HG03558 (cell line): ENCODE measurements around the gene CASKIN1.
"Not testable (repeated sequence)": the region's sequence is repeated elsewhere in the genome, so short reads cannot be mapped to it uniquely, and the experiment has no call there.

Source experiments
- ATAC-seq: cut with Tn5 transposase; IDR thresholded peaks from one replicate; pipeline ENCODE4 v1.9.1; 2021; ENCODE audit warnings: moderate number of reproducible peaks; ENCODE audit not compliant: unreplicated experiment; ENCODE audit errors: extremely low read depth

CASKIN1 gene

DNA sequence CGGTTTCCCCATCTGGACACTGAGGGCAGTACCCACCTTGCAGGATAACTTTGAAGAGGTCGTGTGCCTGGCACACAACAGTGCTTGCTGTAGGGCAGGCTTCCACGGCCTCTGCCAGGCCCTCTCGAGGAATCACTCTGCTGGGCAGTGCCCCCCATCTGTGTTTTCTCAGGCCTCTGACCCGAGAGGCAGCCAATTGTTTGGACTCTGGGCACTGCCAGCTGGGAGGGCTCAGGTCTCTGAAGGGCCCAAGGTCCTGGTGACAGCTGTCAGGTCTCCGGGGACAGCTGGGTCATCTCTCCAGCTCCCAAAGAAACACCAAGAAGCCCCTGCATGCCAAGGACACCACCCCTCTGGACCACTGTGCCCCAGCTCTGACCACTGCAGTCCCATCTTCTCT, 49.0 kb downstream of the CASKIN1 start:
- ATAC-seq: no peak

DNA sequence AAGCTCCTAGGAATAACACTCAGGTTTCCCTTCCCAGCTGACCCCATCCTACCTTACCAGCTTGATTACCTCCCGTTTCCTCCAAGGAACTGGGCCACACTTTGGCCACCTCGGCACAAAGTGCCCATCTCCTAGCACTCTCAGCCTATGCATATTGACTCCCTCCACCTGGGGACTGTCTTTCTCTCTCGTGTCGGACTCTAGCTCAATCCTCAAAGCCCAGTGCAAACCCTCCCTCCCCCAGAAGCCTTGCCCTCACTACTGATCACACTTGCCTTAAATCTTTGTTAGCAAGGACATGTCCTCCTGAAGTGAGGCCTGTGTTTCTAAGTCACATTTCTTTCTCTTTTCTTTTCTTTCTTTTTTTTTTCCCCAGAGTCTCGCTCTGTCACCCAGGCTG, 50.6 kb downstream of the CASKIN1 start:
- no peak for ATAC-seq

GRCh38 chr16:2143878-2144485, 52.4 kb downstream of the CASKIN1 start:
- no peak for ATAC-seq

DNA sequence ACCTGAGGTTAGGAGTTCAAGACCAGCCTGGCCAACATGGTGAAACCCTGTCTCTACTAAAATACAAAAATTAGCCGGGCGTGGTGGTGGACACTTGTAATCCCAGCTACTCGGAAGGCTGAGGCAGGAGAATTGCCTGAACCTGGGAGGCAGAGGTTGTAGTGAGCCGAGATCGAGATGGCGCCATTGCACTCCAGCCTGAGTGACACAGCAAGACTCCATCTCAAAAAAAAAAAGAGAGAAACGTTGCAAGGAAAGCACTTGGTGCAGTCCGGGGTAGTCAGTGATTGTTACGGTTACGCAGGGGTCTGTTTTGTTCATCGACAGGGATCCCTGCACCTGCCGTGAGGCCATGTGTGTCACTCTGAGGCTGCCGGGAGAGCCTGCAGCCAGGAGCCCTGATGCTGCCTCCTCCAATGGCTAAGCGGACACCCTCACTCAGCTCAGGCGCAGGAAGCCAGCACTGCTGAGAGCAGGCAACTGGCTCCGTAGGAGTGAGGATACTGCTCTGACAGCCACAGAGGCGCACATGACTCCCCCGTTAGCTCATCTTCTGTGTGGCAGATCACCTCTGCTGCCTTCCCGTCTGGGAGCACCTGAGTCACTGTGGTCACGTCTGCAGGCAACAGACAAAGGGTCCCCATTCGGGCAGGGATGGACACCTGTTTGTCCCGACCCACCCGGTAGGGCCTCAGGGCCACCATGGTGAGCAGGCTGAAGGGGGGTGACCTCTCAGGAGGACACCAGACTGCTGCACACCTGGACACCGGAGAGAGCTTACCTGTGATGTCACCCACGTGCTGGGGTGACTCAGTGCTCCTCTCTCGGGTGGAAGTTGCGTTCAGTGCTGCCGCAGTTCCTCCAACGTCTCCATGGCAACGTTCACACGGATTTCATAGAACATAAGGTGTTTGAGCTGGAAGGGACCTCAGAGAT, 53.2 kb downstream of the CASKIN1 start:
- no peak for ATAC-seq

- not testable (repeated sequence) for ATAC-seq
These were observed 60.5 kb downstream of the CASKIN1 start, which contains the start of gene PKD1 for GRCh38 chr16:2135770-2136490. TSS of gene PKD1 (minus strand) at chr16:2135898. CDS start at chr16:2135689, 209 bp downstream.

DNA sequence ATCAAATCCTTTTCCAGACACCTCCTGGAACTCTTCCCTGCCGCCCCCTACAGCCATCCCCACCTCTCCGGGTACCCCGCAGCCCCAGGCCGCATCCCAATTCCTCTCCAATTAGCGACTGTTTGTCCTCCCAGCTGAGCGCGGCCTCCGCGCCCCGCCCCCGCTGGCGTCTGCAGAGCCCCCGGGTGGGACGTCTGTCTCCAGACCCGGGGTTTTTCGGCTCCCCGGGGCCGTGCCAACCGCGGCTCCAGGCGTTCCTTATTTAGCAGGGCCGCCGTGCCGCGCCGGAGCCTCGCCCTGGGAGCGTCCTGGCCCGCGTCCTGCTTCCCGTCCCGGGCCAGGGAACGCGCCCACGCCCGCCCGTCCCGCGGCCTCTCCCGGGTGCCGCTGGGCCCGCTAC, 61.3 kb downstream of the CASKIN1 start:
- not testable (repeated sequence) for ATAC-seq

- ATAC-seq: not testable (repeated sequence)
These were observed 62.6 kb downstream of the CASKIN1 start for GRCh38 chr16:2133797-2134196.

- not testable (repeated sequence) for ATAC-seq
These were observed 66.4 kb downstream of the CASKIN1 start for GRCh38 chr16:2129890-2130447.

DNA sequence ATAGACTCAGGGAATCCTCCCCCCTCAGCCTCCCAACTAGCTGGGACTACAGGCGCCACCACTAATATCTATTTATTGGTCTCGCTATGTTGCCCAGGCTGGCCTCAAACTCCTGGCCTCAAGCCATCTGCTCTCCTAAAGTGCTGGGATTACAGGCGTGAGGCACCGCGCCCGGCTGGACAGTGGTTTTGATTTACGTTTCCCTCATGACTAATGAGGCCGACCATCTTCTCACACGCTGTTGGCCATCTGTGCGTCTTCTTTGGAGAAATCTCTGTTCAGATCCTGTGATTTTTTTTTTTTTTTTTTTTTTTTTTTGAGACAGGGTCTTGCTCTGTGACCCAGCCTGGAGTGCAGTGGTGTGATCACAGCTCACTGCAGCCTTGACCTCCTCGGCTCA, 67.2 kb downstream of the CASKIN1 start:
- ATAC-seq: not testable (repeated sequence)

DNA sequence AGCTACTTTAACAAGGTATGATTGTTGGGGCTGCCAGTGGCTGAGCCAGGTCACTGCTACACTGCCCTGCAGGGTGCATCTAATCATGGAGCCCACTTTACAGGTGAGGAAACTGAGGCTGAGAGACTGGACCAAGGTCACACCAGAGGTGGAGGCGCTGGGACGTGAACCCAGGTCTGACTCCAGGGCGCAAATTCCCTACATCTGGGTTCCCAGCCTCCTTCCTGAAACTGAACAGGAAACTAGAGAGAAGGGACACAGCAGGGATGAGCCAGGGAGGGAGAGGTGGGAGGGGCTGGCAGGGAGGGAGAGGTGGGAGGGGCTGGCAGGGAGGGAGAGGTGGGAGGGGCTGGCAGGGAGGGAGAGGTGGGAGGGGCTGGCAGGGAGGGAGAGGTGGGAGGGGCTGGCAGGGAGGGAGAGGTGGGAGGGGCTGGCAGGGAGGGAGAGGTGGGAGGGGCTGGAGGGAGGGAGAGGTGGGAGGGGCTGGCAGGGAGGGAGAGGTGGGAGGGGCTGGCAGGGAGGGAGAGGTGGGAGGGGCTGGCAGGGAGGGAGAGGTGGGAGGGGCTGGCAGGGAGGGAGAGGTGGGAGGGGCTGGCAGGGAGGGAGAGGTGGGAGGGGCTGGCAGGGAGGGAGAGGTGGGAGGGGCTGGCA, 68.7 kb downstream of the CASKIN1 start:
- ATAC-seq: not testable (repeated sequence)
